Body of pancreas (tissue), 4 donors: Measurements from ENCODE around the gene GNRH2.

Source experiments
- POLR2A ChIP-seq, 3 donors: fragments of 450-650 bp; IDR thresholded peaks; one replicate each; pipeline ENCODE4 v1.6.1; 2016; ENCODE audit warnings: antibody characterized with exemption in 3 of 3, mild to moderate bottlenecking in 2 of 3
- TF ChIP-seq, protein P1 (sequence below), 7 experiments: fragments of 450-650 bp in 4 of 7; fragments of 200-600 bp in 3 of 7; sonication (generic) in 3 of 7; IDR thresholded peaks; one replicate each; pipeline ENCODE4 v1.5.1; 2016 to 2019; ENCODE audit warnings: antibody characterized with exemption in 7 of 7

- TF ChIP-seq, protein P1, sequence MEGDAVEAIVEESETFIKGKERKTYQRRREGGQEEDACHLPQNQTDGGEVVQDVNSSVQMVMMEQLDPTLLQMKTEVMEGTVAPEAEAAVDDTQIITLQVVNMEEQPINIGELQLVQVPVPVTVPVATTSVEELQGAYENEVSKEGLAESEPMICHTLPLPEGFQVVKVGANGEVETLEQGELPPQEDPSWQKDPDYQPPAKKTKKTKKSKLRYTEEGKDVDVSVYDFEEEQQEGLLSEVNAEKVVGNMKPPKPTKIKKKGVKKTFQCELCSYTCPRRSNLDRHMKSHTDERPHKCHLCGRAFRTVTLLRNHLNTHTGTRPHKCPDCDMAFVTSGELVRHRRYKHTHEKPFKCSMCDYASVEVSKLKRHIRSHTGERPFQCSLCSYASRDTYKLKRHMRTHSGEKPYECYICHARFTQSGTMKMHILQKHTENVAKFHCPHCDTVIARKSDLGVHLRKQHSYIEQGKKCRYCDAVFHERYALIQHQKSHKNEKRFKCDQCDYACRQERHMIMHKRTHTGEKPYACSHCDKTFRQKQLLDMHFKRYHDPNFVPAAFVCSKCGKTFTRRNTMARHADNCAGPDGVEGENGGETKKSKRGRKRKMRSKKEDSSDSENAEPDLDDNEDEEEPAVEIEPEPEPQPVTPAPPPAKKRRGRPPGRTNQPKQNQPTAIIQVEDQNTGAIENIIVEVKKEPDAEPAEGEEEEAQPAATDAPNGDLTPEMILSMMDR (IDR thresholded peaks at IDR 0.05), result no peak
- TF ChIP-seq POLR2A (IDR thresholded peaks at IDR 0.05), result no peak
These were observed 32.3 kb upstream of the GNRH2 start for GRCh38 chr20:3010985-3011723.
